ENCODE measurements around the gene MEIOB.
"Not testable (repeated sequence)": the region's sequence is repeated elsewhere in the genome, so short reads cannot be mapped to it uniquely, and the experiment has no call there.

MEIOB gene

GRCh38 chr16:1871974-1872635 lies at the start of gene MEIOB:
MEIOB (minus strand) TSS chr16:1872164; CDS start chr16:1868175, 3,989 bp downstream.
- no peak for DNase-seq (ENCODE audit: low spot score)

GRCh38 chr16:1920727-1921171 lies 48.8 kb upstream of the MEIOB start:
- DNase-seq (ENCODE audit: low spot score): no peak

GRCh38 chr16:1920122-1920521 lies 48.2 kb upstream of the MEIOB start:
- not testable (repeated sequence) for DNase-seq (ENCODE audit: low spot score)

- DNase-seq (ENCODE audit: low spot score): no peak
Measured at GRCh38 chr16:1919327-1919998, 47.5 kb upstream of the MEIOB start.

GRCh38 chr16:1918351-1919326 lies 46.7 kb upstream of the MEIOB start, which contains the start of gene HS3ST6:
HS3ST6 (minus strand) TSS chr16:1918415; CDS start chr16:1918323, 92 bp downstream.
- no peak for DNase-seq (ENCODE audit: low spot score)

GRCh38 chr16:1917665-1918350 lies 45.8 kb upstream of the MEIOB start:
- DNase-seq (ENCODE audit: low spot score): no peak

GRCh38 chr16:1917056-1917664 lies 45.2 kb upstream of the MEIOB start:
- DNase-seq (ENCODE audit: low spot score): no peak

- DNase-seq (ENCODE audit: low spot score): no peak
Measured at GRCh38 chr16:1916640-1916990, 44.7 kb upstream of the MEIOB start.

GRCh38 chr16:1915732-1916639 lies 44.0 kb upstream of the MEIOB start:
- no peak for DNase-seq (ENCODE audit: low spot score)

GRCh38 chr16:1914988-1915387 lies 43.0 kb upstream of the MEIOB start:
- no peak for DNase-seq (ENCODE audit: low spot score)

GRCh38 chr16:1914084-1914608 lies 42.2 kb upstream of the MEIOB start:
- DNase-seq (ENCODE audit: low spot score): no peak

- DNase-seq (ENCODE audit: low spot score): no peak
Measured at GRCh38 chr16:1913327-1914083, 41.5 kb upstream of the MEIOB start.

- DNase-seq (ENCODE audit: low spot score): no peak
Measured at GRCh38 chr16:1912215-1912543, 40.2 kb upstream of the MEIOB start.

- DNase-seq (ENCODE audit: low spot score): no peak
Measured at GRCh38 chr16:1911467-1912214, 39.7 kb upstream of the MEIOB start.

- no peak for DNase-seq (ENCODE audit: low spot score)
Measured at GRCh38 chr16:1909561-1910231, 37.7 kb upstream of the MEIOB start.

- no peak for DNase-seq (ENCODE audit: low spot score)
Measured at GRCh38 chr16:1908983-1909382, 37.0 kb upstream of the MEIOB start.

- no peak for DNase-seq (ENCODE audit: low spot score)
Measured at GRCh38 chr16:1908184-1908583, 36.2 kb upstream of the MEIOB start.

GRCh38 chr16:1907226-1907860 lies 35.4 kb upstream of the MEIOB start:
- DNase-seq (ENCODE audit: low spot score): no peak
